ENCODE measurements around the gene ZMIZ1. TPM values are rescaled to one million over a fixed set of nuclear protein-coding genes. Genes with fewer than 3 reads are reported as not detected.

The ZMIZ1 gene
- total RNA-seq, 1 experiment from 2014 or later = 34.2 TPM

DNA sequence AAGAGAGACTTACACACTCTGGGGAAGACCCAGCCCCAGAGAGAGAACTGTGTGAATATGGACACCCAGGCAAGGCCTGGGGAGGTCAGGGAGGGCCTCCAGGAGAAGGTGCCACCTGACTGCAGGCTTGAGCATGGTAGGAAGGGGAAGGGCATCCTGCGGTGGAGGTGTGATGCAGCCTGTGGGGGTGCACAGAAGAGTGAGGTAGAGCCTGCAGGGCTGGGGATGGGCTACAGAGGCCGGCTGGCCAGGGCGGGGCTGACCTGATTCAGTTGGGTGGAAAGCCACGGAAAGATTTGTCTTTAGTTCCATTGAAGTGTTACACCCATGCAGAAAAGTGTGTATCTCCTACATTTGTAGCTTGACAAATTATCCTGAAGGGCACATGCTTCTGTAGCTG, 47.6 kb downstream of the ZMIZ1 start:
- peaks cover 16% of the 10 kb centered on the region for H3K4me1 ChIP-seq (ENCODE audit: control insufficient read depth, insufficient read depth, low read length)
- TF ChIP-seq SIN3A (IDR thresholded peaks at IDR 0.05; ENCODE audit: borderline replicate concordance, insufficient read depth, low read depth, low read length) = no peak
- TF ChIP-seq TCF7L2 (IDR thresholded peaks at IDR 0.05; ENCODE audit: low read depth, low read length) = no peak
- TF ChIP-seq POLR2AphosphoS5 (IDR thresholded peaks at IDR 0.05; ENCODE audit: low read depth, low read length) = no peak
- TF ChIP-seq, protein P1, sequence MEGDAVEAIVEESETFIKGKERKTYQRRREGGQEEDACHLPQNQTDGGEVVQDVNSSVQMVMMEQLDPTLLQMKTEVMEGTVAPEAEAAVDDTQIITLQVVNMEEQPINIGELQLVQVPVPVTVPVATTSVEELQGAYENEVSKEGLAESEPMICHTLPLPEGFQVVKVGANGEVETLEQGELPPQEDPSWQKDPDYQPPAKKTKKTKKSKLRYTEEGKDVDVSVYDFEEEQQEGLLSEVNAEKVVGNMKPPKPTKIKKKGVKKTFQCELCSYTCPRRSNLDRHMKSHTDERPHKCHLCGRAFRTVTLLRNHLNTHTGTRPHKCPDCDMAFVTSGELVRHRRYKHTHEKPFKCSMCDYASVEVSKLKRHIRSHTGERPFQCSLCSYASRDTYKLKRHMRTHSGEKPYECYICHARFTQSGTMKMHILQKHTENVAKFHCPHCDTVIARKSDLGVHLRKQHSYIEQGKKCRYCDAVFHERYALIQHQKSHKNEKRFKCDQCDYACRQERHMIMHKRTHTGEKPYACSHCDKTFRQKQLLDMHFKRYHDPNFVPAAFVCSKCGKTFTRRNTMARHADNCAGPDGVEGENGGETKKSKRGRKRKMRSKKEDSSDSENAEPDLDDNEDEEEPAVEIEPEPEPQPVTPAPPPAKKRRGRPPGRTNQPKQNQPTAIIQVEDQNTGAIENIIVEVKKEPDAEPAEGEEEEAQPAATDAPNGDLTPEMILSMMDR (IDR thresholded peaks at IDR 0.05) = no peak
- TF ChIP-seq, protein P2, sequence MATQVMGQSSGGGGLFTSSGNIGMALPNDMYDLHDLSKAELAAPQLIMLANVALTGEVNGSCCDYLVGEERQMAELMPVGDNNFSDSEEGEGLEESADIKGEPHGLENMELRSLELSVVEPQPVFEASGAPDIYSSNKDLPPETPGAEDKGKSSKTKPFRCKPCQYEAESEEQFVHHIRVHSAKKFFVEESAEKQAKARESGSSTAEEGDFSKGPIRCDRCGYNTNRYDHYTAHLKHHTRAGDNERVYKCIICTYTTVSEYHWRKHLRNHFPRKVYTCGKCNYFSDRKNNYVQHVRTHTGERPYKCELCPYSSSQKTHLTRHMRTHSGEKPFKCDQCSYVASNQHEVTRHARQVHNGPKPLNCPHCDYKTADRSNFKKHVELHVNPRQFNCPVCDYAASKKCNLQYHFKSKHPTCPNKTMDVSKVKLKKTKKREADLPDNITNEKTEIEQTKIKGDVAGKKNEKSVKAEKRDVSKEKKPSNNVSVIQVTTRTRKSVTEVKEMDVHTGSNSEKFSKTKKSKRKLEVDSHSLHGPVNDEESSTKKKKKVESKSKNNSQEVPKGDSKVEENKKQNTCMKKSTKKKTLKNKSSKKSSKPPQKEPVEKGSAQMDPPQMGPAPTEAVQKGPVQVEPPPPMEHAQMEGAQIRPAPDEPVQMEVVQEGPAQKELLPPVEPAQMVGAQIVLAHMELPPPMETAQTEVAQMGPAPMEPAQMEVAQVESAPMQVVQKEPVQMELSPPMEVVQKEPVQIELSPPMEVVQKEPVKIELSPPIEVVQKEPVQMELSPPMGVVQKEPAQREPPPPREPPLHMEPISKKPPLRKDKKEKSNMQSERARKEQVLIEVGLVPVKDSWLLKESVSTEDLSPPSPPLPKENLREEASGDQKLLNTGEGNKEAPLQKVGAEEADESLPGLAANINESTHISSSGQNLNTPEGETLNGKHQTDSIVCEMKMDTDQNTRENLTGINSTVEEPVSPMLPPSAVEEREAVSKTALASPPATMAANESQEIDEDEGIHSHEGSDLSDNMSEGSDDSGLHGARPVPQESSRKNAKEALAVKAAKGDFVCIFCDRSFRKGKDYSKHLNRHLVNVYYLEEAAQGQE (IDR thresholded peaks at IDR 0.05; ENCODE audit: insufficient read depth in 1 of 2, low read depth in 2 of 2, low read length in 1 of 2) = no peak
- ChIA-PET POLR2A (no interaction called here), CTCF (no interaction called here)
- in situ Hi-C loops (cut with HindIII; ENCODE audit: low pct_unique_long_range_greater_than_20kb, low sequenced_read_pairs) (no loop called here), intact Hi-C loops (cut with micrococcal nuclease; ENCODE audit: unreplicated experiment) (no loop called here)
- H3K36me3 ChIP-seq (ENCODE audit: control insufficient read depth, insufficient read depth, low read length) = no peaks in the 10 kb centered on the region
- no peak overlapping the region for H3K27ac ChIP-seq (ENCODE audit: low read length)
- DNase-seq (ENCODE audit: low read depth, low spot score) = no peak
- H3K9me3 ChIP-seq (ENCODE audit: control insufficient read depth, insufficient read depth, low read depth, low read length) = no peaks in the 10 kb centered on the region
- no TSS peak for BruUV-seq (replicated peaks)
- ATAC-seq = no peak
- no peak overlapping the region for H3K4me3 ChIP-seq (ENCODE audit: low read depth in 2 of 2, low read length in 2 of 2)
- H3K27me3 ChIP-seq (ENCODE audit: control insufficient read depth, insufficient read depth, low read length) = no peaks in the 10 kb centered on the region

DNA sequence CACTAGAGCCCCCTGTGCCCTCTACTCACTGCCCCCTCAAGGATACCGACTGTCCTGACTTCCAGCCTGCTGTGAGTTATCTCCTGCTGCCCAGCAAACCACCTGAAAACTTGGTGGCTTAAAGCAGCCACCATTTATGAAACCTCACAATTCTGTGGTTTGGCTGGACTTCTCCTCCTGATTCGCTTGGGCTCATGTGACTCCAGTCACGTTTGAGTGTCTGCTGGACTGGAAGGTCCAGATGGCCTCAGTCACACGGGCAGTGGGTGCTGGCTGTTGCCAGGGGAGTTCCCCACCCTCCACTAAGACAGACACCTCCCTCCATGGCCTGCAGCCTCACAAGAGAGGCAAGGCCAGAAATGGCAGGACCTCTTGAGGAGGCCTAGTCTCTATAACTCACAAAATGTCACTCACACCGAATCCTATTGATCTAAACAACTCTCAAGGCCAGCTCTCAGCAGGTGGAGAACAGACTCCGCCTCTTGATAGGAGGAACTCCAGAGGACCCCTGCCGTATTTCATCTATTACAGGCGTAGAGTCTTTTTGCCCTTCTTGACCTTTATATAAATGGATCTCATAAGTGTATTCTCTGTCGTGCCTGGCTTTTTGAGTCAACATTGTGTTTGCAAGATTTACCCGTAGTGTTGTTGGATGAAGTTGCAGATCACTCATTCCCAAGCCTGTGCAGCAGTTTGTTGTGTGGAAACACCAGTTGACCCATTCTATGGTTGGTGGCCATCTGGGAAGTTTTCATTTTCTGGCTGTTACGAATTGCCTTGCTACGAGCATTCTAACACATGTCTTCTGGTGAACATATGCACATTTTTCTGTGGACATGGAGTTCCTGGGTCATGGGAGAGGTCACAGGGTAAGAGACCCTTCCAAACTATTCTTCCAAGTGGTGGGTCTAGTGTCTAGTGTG, 48.3 kb downstream of the ZMIZ1 start:
- no TSS peak for BruUV-seq (replicated peaks)
- CTCF ChIA-PET = no interaction called here
- no peak overlapping the region for H3K4me3 ChIP-seq (ENCODE audit: low read depth in 2 of 2, low read length in 2 of 2)
- peaks cover 16% of the 10 kb centered on the region for H3K4me1 ChIP-seq (ENCODE audit: control insufficient read depth, insufficient read depth, low read length)
- ATAC-seq = no peak
- intact Hi-C loops (cut with micrococcal nuclease; ENCODE audit: unreplicated experiment) = no loop called here
- H3K9me3 ChIP-seq (ENCODE audit: control insufficient read depth, insufficient read depth, low read depth, low read length) = no peaks in the 10 kb centered on the region
- no peaks in the 10 kb centered on the region for H3K27me3 ChIP-seq (ENCODE audit: control insufficient read depth, insufficient read depth, low read length)
- no peak overlapping the region for H3K27ac ChIP-seq (ENCODE audit: low read length)
- in situ Hi-C loops (cut with HindIII; ENCODE audit: low pct_unique_long_range_greater_than_20kb, low sequenced_read_pairs) = no loop called here
- POLR2A ChIA-PET = no interaction called here
- H3K36me3 ChIP-seq (ENCODE audit: control insufficient read depth, insufficient read depth, low read length) = no peaks in the 10 kb centered on the region
- no peak for DNase-seq (ENCODE audit: low read depth, low spot score)
- TF ChIP-seq, protein P2 (IDR thresholded peaks at IDR 0.05; ENCODE audit: insufficient read depth in 1 of 2, low read depth in 2 of 2, low read length in 1 of 2) = no peak
- no peak for TF ChIP-seq SIN3A (IDR thresholded peaks at IDR 0.05; ENCODE audit: borderline replicate concordance, insufficient read depth, low read depth, low read length)
- no peak for TF ChIP-seq POLR2AphosphoS5 (IDR thresholded peaks at IDR 0.05; ENCODE audit: low read depth, low read length)
- no peak for TF ChIP-seq TCF7L2 (IDR thresholded peaks at IDR 0.05; ENCODE audit: low read depth, low read length)
- TF ChIP-seq, protein P1 (IDR thresholded peaks at IDR 0.05) = no peak
